HG03280 (cell line): ENCODE results near the gene COX5B.
A peak's percentile ranks its signal among the peaks of the same experiment; 100 is the strongest.
"Not testable (repeated sequence)": the region's sequence is repeated elsewhere in the genome, so short reads cannot be mapped to it uniquely, and the experiment has no call there.

Experiments used
- ATAC-seq: cut with Tn5 transposase; IDR thresholded peaks from one replicate; pipeline ENCODE4 v1.9.1; 2021; ENCODE audit warnings: mild to moderate bottlenecking, moderate library complexity; ENCODE audit not compliant: unreplicated experiment

Gene COX5B, protein sequence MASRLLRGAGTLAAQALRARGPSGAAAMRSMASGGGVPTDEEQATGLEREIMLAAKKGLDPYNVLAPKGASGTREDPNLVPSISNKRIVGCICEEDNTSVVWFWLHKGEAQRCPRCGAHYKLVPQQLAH

DNA sequence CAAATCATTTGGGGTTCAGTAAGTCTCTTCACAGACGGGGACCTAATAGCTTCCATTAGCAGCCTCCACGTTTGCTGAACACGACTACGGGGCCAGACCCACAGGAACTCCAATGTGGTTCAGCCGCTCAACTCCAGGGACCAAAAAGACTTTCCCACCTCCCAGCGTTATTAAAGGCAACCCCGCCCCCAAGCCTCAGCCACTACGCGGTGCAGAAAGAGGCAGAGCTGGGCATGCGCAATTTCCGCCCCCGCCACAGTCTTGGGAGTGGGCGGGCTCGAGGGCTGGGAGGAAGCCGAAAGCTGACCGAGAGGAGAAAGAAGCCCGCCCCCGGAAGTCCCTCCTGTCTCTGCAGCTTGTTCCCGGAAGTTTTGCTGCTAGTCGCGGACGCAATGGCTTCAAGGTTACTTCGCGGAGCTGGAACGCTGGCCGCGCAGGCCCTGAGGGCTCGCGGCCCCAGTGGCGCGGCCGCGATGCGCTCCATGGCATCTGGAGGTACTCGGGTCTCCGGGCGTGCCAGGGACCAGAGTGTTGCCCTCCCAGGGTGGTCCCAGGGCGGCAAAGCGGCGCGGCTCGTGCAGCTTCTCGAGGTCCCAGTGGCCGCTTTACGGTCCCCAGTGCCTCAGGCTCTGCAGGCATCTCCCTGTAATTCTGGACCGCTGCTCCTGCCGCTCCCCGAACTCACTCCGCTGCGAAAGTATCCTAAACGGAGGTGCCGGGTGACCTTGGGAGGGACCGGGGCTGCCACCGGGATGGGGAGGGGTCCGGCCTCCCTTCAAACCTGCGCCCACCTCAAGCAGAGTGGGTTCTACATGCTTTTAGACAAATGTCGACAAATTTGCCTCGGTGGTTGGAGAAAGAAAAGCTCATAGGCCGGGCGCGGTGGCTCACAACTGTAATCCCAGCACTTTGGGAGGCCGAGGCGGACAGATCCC lies at the start of gene COX5B:
TSS of gene COX5B (plus strand) at position 368 of the 935 bp plus-strand sequence. CDS start at position 393, 25 bp downstream.
- ATAC-seq: peak; percentile 97

DNA sequence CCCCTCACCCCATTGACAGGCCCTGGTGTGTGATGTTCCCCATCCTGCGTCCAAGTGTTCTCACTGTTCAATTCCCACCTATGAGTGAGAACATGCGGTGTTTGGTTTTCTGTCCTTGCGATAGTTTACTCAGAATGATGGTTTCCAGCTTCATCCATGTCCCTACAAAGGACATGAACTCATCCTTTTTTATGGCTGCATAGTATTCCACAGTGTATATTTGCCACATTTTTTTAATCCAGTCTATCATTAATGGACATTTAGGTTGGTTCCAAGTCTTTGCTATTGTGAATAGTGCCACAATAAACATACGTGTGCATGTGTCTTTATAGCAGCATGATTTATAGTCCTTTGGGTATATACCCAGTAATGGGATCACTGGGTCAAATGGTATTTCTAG lies 49.7 kb upstream of the COX5B start:
- ATAC-seq: not testable (repeated sequence)

DNA sequence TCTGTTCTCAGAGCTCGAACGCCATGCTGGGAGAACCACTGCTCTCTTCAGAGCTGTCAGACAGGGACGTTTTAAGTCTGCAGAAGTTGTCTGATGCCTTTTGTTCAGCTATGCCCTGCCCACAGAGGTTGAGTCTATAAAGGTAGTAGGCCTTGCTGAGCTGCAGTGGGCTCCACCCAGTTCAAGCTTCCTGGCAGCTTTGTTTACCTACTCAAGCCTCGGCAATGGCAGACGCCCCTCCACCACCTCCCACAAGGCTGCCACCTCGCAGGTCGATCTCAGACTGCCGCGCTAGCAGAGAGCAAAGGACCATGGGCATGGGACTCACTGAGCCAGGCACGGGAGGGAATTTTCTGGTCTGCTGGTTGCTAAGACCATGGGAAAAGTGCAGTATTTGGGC lies 44.3 kb upstream of the COX5B start:
- ATAC-seq: not testable (repeated sequence)

DNA sequence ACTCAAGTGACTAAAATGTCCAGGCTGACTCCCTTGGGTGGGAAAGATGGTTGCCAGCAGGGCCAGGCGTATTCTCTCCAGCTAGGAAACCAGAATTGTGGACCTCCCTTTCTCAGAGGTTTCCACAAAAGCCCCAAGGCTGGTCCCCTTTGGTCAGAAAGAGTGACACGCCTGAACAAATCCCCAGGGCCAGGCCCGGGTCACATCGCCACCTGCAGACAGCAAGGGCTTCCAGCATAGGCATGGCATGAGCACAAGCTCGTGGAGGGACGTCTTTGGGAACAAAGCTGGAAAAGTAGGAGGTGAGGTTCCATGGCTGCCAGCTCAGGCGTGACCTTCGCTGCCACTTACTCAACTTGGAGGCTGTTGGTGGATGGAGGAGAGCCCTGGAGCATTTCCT lies 40.8 kb upstream of the COX5B start:
- ATAC-seq: not testable (repeated sequence)

DNA sequence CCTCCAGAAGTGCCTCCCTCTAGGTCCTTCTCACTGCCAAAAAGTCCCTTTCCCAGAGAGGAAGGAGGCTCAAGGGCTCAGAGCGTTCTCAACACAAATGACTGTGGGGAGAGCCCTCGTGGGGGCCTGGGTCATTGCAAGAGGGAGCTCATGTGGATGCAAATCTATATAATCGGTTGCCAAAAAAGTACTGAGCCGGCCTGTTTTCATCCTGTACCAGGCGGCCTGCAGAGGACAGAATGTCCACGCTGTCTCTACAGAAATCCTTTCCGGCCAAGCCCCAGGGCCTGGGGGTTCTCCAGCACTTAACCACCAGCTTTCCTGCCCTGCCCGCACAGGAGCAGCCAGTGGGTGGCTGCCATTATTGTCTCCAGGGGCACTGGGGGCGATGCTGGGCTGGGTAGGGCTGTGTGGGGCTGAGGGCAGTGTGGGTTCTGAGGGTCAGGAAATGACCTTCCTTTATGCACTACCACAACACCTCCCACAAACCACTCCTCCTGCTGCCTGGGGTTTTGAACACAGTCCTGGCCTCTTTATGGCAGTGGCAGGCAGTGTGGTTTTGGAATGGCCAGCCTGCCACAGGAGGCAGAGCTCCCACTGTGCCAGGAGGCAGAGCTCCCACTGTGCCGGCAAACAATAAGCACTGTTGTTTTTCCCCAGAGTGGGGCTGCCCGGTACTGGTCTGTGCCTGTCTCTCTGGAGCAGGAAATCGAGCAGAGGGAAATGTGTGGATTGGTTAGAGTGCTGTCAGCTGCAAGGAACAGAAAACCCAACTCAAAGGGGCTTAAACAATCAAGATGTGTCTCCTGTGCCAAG lies 40.1 kb upstream of the COX5B start:
- not testable (repeated sequence) for ATAC-seq

DNA sequence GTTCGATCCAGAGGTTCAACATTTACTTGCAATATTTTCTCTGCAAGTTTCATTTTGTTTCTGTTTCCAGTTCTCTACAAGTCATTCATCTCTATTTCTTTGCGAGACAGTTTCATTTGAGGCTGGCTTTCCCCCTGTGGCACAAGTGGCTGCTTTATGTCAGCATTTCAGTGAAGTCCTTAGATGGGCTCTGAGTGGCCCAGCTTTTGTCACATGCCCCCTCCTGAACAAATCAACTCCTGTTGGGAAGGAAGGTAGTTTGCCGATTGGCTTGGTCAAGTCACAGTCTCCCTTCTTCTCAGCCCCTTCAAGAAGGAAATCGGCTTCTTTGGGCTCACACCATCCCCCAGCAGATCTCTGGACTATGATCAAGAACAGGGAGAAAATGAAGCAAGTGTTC lies 37.1 kb upstream of the COX5B start:
- not testable (repeated sequence) for ATAC-seq

DNA sequence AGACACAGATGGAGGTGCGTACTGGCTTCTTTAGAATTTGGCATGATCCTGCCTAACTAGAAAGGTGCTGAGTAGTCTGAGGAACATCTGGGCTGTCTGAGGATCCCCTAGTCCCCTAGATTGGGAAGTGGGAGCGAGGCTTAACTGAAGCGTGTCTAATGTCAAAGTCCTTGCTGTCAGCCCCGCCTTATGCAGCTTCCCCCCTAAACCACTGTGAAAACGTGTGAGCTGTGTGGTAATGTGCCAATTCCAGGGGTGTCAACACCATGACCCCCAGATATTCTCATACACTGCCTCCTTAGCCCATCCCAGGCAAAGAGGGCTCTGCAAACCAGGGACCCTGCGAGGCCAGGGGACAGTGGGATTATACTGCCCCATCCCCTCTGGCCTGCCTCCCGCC lies 34.0 kb upstream of the COX5B start:
- not testable (repeated sequence) for ATAC-seq

DNA sequence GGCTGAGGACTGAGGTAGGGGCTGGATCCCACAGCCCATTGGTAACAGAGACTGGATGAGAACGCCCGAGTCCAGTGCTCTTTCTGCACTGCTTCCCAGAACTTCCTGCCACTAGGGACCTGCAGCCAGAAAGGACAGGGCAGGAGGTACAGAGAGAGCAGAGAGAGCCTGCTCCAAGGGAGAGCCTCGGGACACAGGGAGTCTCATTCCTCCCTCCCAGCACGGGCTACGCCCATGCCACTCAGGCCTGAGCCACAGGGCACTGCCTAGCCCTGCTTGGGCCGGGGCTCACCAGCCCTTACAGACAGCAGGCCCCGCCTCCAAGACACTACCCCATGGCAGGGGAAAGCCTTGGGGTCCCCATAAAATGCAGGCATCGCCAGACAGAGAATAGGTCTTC lies 30.1 kb upstream of the COX5B start:
- not testable (repeated sequence) for ATAC-seq

DNA sequence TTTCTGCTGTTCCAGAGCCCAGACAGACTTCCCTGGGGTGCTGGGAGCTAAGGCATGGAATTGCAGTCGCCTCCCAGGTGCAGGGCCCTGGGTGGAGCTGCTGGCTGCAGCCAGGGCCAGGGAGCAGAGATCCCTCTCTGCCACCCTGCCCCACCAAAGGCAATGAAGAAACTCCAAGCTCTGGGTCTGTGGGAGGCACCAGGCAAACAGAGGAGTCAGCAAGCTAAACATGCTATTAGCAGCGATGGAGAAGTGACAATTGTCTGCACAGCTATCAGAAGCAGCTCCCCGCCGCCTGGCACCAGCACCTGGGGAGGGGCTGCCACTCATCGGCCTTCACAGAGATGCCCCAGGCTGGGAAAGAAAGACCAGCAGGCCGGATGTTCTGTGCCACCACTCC lies 28.0 kb upstream of the COX5B start:
- ATAC-seq: no peak

DNA sequence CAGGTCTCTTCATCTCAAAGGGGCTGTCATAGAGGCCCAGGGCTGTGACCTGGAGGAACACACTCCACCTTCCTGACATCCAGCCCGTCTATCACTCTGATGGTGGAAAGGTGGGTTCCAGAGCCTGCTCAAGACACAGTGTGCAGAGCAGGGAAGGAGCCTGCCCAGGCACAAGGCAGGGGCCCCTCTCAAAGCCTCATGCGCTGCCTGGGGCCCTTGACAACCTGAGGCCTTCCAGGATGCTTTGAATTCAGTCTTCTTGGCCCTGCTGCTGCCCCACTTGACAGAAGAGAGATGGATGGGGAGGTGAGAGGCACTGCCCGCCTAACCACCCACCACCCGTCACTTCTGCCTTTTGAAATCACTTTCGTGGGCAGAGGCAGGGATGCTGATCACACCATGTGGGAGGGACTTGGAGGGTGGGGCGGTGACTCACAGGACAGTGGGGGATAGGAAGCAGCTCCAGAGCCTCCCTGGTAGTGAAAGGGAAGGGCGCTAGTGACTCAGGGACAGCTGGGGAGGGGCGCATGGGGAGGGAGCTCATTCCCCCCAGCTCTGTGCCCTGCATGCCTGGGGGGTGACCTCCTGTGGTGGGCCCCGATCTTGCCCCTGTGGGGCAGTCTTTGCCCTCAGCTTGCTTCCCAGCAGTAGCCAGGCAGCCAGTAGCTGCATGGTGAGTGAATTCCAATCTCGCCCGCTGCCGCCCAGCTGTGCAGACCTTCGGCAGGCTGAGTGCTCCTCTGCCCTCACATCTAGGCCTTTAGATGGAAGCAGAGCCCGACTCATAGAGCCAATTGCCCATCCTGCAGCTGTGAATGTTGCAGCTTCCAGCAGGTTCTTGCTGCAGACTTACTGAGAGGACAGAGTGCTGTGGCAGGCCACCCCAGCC lies 26.7 kb upstream of the COX5B start:
- ATAC-seq: not testable (repeated sequence)

DNA sequence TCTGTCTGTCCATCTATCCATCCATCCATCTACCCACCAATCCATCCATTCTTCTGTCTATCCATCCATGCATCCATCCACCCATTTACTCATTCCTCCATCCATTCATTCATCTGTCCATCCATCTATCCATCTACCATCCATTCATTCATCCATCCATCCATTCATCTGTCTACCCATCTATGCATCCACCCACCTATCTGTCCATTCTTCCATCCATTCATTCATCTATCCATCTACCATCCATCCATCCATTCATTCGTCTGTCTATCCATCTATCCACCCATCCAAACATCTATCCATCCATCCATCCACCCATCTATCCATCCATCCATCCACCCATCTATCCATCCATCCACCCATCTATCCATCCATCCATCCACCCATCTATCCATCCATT lies 25.4 kb upstream of the COX5B start:
- ATAC-seq: not testable (repeated sequence)

DNA sequence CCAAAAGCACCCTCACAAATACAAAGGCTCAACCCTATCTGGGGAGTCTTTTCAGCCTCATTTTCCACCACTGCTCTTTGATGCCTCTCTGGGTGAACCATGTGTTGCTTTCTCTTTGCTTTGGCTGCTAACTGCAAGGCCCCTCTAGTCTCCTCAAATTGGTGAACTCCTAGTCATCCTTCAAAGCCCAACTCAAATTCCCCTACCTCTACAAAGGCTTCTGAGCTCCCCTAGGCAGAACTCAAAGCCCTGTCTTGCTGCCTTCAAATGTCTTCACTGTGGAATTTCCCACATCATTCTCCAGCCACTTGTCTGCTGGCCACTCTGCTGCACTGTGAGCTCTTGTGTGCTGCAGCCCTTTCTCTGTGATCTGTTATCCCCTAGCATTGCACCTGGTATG lies 22.9 kb upstream of the COX5B start:
- not testable (repeated sequence) for ATAC-seq

DNA sequence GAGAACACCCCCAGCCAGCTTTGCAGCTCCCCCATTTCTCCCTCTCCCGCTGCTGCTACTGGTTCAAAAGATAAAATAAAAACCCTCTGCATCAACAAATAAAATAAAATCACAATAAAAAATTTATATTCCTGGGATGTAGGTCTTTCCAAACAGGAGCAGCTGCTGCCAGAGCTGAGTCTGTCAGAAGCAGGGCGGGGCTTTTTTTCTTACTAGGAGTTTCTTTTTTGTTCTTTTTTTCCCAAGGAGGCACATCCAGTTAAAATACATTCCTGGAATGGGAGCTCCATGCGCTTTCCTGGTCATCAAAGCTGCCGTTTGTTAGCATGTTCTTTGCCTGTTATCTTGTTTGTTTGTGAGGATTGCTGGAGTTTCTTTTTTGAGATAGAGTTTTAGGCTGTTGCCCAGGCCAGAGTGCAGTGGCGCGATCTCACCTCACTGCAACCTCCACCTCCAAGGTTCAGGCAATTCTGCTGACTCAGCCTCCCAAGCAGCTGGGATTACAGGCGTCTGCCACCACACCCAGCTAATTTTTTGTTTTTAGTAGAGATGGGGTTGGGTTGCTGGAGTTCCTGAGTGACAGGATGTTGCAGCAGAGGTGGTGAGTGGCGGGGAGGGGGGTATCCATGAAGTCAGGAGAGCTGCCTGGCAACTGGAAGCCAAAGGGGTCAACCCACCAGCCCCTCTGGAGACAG lies 20.4 kb upstream of the COX5B start:
- ATAC-seq: not testable (repeated sequence)

DNA sequence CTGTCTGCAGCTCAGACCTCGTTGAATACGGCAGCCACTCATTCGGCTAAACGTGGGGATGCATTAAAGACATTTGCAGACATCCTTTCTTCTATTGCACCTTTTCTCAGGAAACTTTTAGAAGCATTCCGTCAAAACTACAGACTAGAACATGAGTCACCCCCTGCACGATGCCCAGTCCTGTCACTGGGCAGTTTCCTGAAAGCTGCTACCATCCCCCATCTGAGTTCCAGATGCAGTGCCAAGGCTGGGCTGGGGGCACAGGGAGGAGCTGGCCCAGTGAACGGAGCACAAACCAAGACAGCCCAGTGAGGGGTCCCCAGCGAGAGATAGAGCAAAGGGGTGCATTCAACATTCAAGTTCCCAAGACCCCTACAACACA lies 19.8 kb upstream of the COX5B start:
- not testable (repeated sequence) for ATAC-seq

DNA sequence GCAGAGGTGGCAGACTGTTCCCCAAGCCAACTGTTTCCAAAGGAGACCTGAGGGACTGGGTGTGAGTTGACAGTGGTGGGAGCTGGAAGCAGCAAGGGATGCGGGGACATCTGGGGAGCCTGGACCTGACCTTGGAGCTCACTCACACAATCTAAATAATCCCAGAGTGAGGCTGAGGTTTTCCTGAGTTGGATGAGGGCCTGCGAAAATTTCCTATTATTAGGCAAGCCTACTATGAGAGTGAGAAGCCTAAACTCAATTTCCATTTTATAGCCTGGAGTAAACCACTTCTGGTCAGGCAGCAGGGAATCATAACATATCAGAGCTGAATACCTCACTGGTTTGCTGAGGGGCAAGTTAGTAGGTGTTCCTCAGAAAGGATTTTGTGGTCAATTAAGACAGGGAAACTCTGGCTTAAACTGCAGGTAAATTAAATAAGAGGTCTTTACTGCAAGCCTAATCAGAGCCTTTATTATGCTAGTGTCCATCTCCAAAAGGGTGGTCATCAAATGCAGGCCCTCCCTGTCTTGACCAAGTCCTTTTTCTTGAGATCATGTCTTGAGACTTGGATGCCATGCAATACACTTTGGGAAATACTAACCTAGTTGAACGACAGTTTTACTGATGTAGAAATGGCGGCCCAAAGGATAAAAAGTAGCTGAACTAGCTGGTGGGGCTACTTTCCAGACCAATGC lies 1.7 kb upstream of the COX5B start:
- no peak for ATAC-seq

DNA sequence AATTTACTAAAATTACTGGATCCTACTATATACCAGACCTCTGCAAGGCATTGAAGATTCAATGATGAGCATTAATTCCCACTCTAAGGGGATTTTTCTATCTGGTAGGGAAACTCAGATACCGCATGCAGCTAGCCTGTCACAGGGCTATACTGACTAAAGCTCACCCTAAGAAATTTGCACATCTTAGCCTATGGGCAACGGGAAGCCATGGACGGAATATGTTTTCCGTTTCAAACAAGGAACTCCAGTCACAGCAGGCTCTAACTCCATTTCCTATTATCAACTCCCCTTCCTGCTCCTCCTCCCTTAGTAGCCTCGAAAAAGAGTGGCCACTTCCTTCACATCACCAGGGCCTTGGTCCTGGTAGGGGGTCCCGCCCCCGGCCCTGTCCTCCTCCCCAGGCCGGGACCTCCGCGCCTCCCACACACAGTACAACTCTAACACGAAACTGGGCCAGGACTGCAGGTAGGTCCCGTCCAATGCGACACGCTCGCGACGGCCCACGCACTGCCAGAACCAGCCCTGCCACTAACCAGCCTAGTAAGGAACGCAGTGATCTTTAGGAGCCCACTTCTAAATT lies 659 bp upstream of the COX5B start:
- peak; percentile 28 for ATAC-seq

DNA sequence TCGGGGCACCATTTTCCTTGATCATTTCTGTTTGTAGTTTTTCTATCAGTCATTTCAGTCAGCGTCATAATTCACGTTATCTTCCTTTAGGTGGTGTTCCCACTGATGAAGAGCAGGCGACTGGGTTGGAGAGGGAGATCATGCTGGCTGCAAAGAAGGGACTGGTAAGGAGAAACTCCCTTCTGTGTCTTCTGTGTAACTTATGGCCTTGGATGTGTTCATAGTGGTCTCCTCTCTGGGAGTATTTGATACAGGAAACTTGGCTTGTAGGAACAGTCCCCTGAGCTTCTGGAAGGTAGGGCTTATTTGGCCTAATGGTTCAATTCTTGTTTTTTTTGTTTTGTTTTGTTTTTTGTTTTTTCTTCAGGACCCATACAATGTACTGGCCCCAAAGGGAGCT lies 1.1 kb downstream of the COX5B start:
- no peak for ATAC-seq

DNA sequence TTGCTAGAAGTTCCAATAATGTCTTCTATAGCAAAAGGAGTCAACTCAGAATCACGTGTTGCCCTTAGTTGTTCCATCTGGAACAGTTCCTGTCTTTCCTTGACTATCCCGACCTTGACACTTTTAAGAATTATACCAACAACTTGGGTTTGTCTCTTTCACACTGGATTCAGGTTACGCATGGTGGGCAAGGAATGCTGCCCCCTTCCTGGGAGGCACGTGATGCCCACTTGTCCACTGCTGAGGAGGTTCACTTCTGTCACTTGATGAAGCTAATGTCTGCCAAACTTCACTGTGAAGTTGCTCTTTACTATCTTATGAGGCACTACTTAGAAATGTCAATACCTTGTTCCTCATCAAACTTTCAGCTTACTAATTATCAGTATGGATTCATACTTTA lies 5.3 kb downstream of the COX5B start:
- no peak for ATAC-seq

DNA sequence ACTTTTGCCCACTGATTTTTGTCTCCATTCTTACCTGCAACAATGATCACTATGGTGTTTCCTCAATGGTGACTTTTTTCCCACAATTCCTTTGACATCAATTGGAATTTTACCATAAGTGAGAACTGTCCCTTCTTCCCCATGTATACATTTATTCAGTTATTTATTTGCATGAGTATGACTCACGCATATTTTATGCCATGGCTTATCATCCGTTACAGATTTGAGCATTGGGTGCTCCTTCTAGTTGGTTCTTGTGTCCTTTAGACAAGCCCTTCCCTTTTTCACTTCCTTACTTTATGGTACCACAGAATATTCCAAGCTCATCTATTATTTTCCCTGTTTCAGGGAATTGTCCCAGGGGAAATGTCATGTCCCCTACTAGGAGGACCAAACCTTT lies 7.6 kb downstream of the COX5B start:
- ATAC-seq: no peak
